HFFc6 (cell line): ENCODE measurements around the gene ART4. TPM values are rescaled to one million over a fixed set of nuclear protein-coding genes. Genes with fewer than 3 reads are reported as not detected.

Source experiments
- DNase-seq: peaks from one replicate; pipeline ENCODE4 v3.0.0-alpha.2; 2018
- H3K27ac Mint-ChIP-seq: 2 replicates; pipeline ENCODE4 v1.8.0; 2020; ENCODE audit warnings: mild to moderate bottlenecking, mixed read lengths
- H3K27me3 Mint-ChIP-seq: 2 replicates; pipeline ENCODE4 v1.8.0; 2021; ENCODE audit warnings: mild to moderate bottlenecking, moderate library complexity, mixed read lengths; ENCODE audit not compliant: insufficient read depth
- H3K36me3 Mint-ChIP-seq: 2 replicates; pipeline ENCODE4 v1.8.0; 2021; ENCODE audit warnings: low read depth, mixed read lengths
- H3K4me1 Mint-ChIP-seq: 2 replicates; pipeline ENCODE4 v1.8.0; 2020; ENCODE audit warnings: low read depth, mixed read lengths
- H3K4me3 Mint-ChIP-seq: 2 replicates; pipeline ENCODE4 v1.8.0; 2020; ENCODE audit warnings: mild to moderate bottlenecking, moderate library complexity, mixed read lengths
- H3K9me3 Mint-ChIP-seq: 2 replicates; pipeline ENCODE4 v1.8.0; 2020; ENCODE audit warnings: mild to moderate bottlenecking, mixed read lengths
- CTCF ChIP-seq: fragments of 200-600 bp; sonication (generic); IDR thresholded peaks from 2 replicates; pipeline ENCODE4 v1.5.0; 2021; ENCODE audit warnings: antibody characterized with exemption, mild to moderate bottlenecking
- total RNA-seq, 6 experiments: library from RNA; stranded (reverse); fragmentation: NEBNext Ultra II Directional; extraction: Animal tissue kit (Norgen Biotek cat#: 25700); gene quantifications; 2 replicates in 1 of 6; 3 replicates in 5 of 6; pipeline ENCODE4 v1.2.3, GENCODE V29; 2021

Gene ART4
- total RNA-seq, 6 experiments from 2014 or later = not detected

DNA sequence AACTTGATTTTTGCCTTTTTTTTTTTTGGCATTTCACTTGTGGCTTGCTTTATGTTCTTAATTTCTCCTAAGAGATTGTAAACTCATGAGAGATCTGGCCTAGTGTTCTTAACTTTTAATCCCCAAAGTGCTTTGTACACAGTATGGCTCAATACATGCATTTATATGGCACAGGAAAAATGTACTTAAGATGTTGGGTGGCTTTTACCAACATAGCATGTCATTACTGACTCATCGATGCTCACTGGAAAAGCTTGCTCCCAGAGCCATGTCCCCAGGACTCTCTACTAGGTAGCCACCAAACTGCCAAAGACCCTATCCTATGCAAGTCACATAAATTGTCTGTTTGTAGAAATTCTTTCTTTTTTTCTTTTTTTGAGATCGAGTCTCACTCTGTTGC lies 16.3 kb downstream of the ART4 start:
- no peak for DNase-seq
- Mint-ChIP-seq H3K9me3 (no peaks in the 10 kb centered on the region), H3K36me3 (no peaks in the 10 kb centered on the region), H3K27ac (no peak overlapping the region), H3K27me3 (no peaks in the 10 kb centered on the region), H3K4me1 (peaks cover 16% of the 10 kb centered on the region), H3K4me3 (no peak overlapping the region)
- no peak for TF ChIP-seq CTCF

GRCh38 chr12:14826491-14826890 lies 16.8 kb downstream of the ART4 start:
- no peak for TF ChIP-seq CTCF

DNA sequence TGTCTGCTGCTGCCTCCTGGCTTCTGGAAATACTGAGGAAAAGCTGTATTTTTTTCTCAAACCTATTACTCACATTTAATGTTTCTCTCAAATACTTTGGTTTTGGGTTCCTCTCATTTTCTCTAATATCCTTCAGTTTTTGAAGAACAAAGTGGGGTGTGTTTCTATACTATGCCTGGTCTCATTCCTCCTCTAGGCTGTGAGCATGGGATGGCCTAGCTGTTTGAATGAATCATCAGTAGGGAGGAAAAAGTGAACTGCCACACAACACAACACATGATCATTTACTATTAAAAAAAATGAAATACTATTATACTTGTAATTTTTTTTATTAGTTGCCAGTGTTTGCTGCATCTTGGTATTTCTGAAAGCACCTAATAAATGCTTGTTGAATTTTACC lies 18.1 kb downstream of the ART4 start:
- no peak overlapping the region for H3K27ac Mint-ChIP-seq

More at GRCh38 chr12:14826491-14826890, 16.8 kb downstream of the ART4 start:
- Mint-ChIP-seq H3K4me1 (peaks cover 16% of the 10 kb centered on the region), H3K9me3 (no peaks in the 10 kb centered on the region), H3K4me3 (no peak overlapping the region), H3K27me3 (no peaks in the 10 kb centered on the region), H3K27ac (no peak overlapping the region), H3K36me3 (no peaks in the 10 kb centered on the region)
- DNase-seq = no peak

GRCh38 chr12:14824012-14824634 lies 19.2 kb downstream of the ART4 start:
- H3K36me3 Mint-ChIP-seq = no peaks in the 10 kb centered on the region
- DNase-seq = no peak
- H3K4me1 Mint-ChIP-seq = peaks cover 16% of the 10 kb centered on the region
- H3K9me3 Mint-ChIP-seq = no peaks in the 10 kb centered on the region
- no peak overlapping the region for H3K27ac Mint-ChIP-seq
- H3K4me3 Mint-ChIP-seq = no peak overlapping the region
- H3K27me3 Mint-ChIP-seq = peaks cover 5% of the 10 kb centered on the region; the same call in 1 of the 2 replicates
- no peak for TF ChIP-seq CTCF

More for the DNA sequence above, 18.1 kb downstream of the ART4 start:
- H3K27me3 Mint-ChIP-seq = peaks cover 5% of the 10 kb centered on the region; the same call in 1 of the 2 replicates
- TF ChIP-seq CTCF = no peak
- peaks cover 16% of the 10 kb centered on the region for H3K4me1 Mint-ChIP-seq
- H3K36me3 Mint-ChIP-seq = no peaks in the 10 kb centered on the region
- no peaks in the 10 kb centered on the region for H3K9me3 Mint-ChIP-seq
- H3K4me3 Mint-ChIP-seq = no peak overlapping the region
- no peak for DNase-seq

DNA sequence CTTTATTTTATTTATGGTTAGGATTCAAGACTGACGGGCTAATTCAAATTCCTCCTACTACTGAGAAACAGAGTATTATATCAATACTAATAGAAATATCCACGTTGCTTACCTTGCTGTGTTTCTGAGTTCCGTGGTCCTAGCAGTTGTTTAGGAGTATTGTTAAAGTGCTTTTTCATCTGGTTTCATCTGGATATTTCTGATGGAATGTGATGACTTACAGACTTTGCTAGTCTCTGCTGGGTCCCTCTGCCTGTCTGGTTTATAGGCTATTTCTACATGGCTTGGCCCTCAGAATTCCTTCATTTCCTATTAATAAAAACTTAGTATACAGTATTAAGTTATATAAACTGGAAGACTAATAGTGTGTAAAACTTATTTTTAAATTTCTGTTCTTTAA lies 29.3 kb downstream of the ART4 start, which contains the start of gene SMCO3:
Gene SMCO3 (minus strand): TSS at position 169 of the 400 bp plus-strand sequence. CDS start 7,502 bp downstream, outside the sequence.
- no peak within 1 kb of the TSS; the same call in 1 of the 2 replicates for H3K4me3 Mint-ChIP-seq
- no peaks in the 10 kb centered on the region for H3K4me1 Mint-ChIP-seq
- H3K36me3 Mint-ChIP-seq = no peaks in the 10 kb centered on the region
- DNase-seq = no peak
- TF ChIP-seq CTCF = no peak
- no peak within 1 kb of the TSS for H3K27ac Mint-ChIP-seq
- H3K27me3 Mint-ChIP-seq = no peaks in the 10 kb centered on the region; the same call in 1 of the 2 replicates
- H3K9me3 Mint-ChIP-seq = no peaks in the 10 kb centered on the region
